HG03354 (cell line): ENCODE results near the gene RBM28.

ENCODE experiments used
- ATAC-seq: cut with Tn5 transposase; IDR thresholded peaks from one replicate; pipeline ENCODE4 v1.9.1; 2021; ENCODE audit warnings: mild to moderate bottlenecking; ENCODE audit not compliant: unreplicated experiment, poor library complexity, severe bottlenecking

RBM28 gene

GRCh38 chr7:128351296-128352152 lies 7.8 kb upstream of the RBM28 start:
- ATAC-seq: no peak

- no peak for ATAC-seq
Observed at GRCh38 chr7:128350708-128351295, 7.1 kb upstream of the RBM28 start.

GRCh38 chr7:128349466-128349825 lies 5.7 kb upstream of the RBM28 start:
- ATAC-seq: no peak

GRCh38 chr7:128347647-128348097 lies 4.0 kb upstream of the RBM28 start:
- ATAC-seq: no peak

GRCh38 chr7:128344431-128344774 lies 695 bp upstream of the RBM28 start:
- no peak for ATAC-seq

- no peak for ATAC-seq
Observed at GRCh38 chr7:128341733-128342132, 2.0 kb downstream of the RBM28 start.

- ATAC-seq: no peak
Observed at GRCh38 chr7:128335730-128336129, 8.0 kb downstream of the RBM28 start.

GRCh38 chr7:128324368-128324680 lies 19.4 kb downstream of the RBM28 start:
- no peak for ATAC-seq

- no peak for ATAC-seq
Observed at GRCh38 chr7:128323459-128324367, 20.0 kb downstream of the RBM28 start.

- no peak for ATAC-seq
Observed at GRCh38 chr7:128323040-128323439, 20.7 kb downstream of the RBM28 start.

- no peak for ATAC-seq
Observed at GRCh38 chr7:128322040-128322643, 21.6 kb downstream of the RBM28 start.

GRCh38 chr7:128321044-128321422 lies 22.7 kb downstream of the RBM28 start:
- ATAC-seq: no peak

- ATAC-seq: no peak
Observed at GRCh38 chr7:128318691-128319090, 25.0 kb downstream of the RBM28 start.

- ATAC-seq: no peak
Observed at GRCh38 chr7:128311013-128311412, 32.7 kb downstream of the RBM28 start.

- no peak for ATAC-seq
Observed at GRCh38 chr7:128310499-128310898, 33.2 kb downstream of the RBM28 start.

GRCh38 chr7:128309976-128310375 lies 33.7 kb downstream of the RBM28 start:
- ATAC-seq: no peak

GRCh38 chr7:128309124-128309523 lies 34.6 kb downstream of the RBM28 start:
- ATAC-seq: no peak

GRCh38 chr7:128307061-128307460 lies 36.6 kb downstream of the RBM28 start:
- ATAC-seq: no peak

- ATAC-seq: no peak
Observed at GRCh38 chr7:128304212-128304611, 39.5 kb downstream of the RBM28 start.

- no peak for ATAC-seq
Observed at GRCh38 chr7:128303643-128304042, 40.1 kb downstream of the RBM28 start.
